ENCODE results near the gene CPLX3.
A peak's percentile ranks its signal among the peaks of the same experiment; 100 is the strongest.

The CPLX3 gene

GRCh38 chr15:74829486-74829885, 3.1 kb downstream of the CPLX3 start:
- peak; percentile 66 for DNase-seq (ENCODE audit: low spot score)

GRCh38 chr15:74829991-74830390, 3.6 kb downstream of the CPLX3 start:
- no peak for DNase-seq (ENCODE audit: low spot score)

- DNase-seq (ENCODE audit: low spot score), result no peak
These were observed 4.4 kb downstream of the CPLX3 start for GRCh38 chr15:74830868-74831267.

GRCh38 chr15:74831813-74832495, 5.5 kb downstream of the CPLX3 start:
- no peak for DNase-seq (ENCODE audit: low spot score)

GRCh38 chr15:74832826-74833225, 6.4 kb downstream of the CPLX3 start:
- no peak for DNase-seq (ENCODE audit: low spot score)

- DNase-seq (ENCODE audit: low spot score), result no peak
These were observed 7.1 kb downstream of the CPLX3 start for GRCh38 chr15:74833376-74834107.

- peak; percentile 72 for DNase-seq (ENCODE audit: low spot score)
These were observed 8.9 kb downstream of the CPLX3 start for GRCh38 chr15:74835312-74835823.

GRCh38 chr15:74836846-74837245, 10.4 kb downstream of the CPLX3 start:
- DNase-seq (ENCODE audit: low spot score), result no peak

- DNase-seq (ENCODE audit: low spot score), result no peak
These were observed 11.2 kb downstream of the CPLX3 start for GRCh38 chr15:74837482-74838136.

- DNase-seq (ENCODE audit: low spot score), result no peak
These were observed 11.7 kb downstream of the CPLX3 start for GRCh38 chr15:74838137-74838516.

GRCh38 chr15:74838746-74839525, 12.5 kb downstream of the CPLX3 start:
- DNase-seq (ENCODE audit: low spot score), result no peak

GRCh38 chr15:74839526-74840395, 13.3 kb downstream of the CPLX3 start:
- no peak for DNase-seq (ENCODE audit: low spot score)

GRCh38 chr15:74840851-74841775, 14.7 kb downstream of the CPLX3 start:
- DNase-seq (ENCODE audit: low spot score), result no peak

- DNase-seq (ENCODE audit: low spot score), result no peak
These were observed 15.5 kb downstream of the CPLX3 start for GRCh38 chr15:74841891-74842373.

- DNase-seq (ENCODE audit: low spot score), result peak; percentile 91
These were observed 16.4 kb downstream of the CPLX3 start, which contains the start of gene ULK3 for GRCh38 chr15:74842581-74843444. Gene ULK3 (minus strand): TSS chr15:74843156. CDS start chr15:74843105, 51 bp downstream.

- DNase-seq (ENCODE audit: low spot score), result no peak
These were observed 17.0 kb downstream of the CPLX3 start for GRCh38 chr15:74843445-74843828.

- no peak for DNase-seq (ENCODE audit: low spot score)
These were observed 17.5 kb downstream of the CPLX3 start for GRCh38 chr15:74843891-74844299.

GRCh38 chr15:74844319-74845207, 18.1 kb downstream of the CPLX3 start:
- DNase-seq (ENCODE audit: low spot score), result no peak

Measured in RKO (cell line).